MV-4-11 (cell line): Measurements from ENCODE around the gene DPEP2NB.
"Not testable (repeated sequence)": the region's sequence is repeated elsewhere in the genome, so short reads cannot be mapped to it uniquely, and the experiment has no call there.

Experiments
- DNase-seq: peaks from one replicate; lab custom pipeline; 2025; lab: John Stamatoyannopoulos, UW

The DPEP2NB gene

DNA sequence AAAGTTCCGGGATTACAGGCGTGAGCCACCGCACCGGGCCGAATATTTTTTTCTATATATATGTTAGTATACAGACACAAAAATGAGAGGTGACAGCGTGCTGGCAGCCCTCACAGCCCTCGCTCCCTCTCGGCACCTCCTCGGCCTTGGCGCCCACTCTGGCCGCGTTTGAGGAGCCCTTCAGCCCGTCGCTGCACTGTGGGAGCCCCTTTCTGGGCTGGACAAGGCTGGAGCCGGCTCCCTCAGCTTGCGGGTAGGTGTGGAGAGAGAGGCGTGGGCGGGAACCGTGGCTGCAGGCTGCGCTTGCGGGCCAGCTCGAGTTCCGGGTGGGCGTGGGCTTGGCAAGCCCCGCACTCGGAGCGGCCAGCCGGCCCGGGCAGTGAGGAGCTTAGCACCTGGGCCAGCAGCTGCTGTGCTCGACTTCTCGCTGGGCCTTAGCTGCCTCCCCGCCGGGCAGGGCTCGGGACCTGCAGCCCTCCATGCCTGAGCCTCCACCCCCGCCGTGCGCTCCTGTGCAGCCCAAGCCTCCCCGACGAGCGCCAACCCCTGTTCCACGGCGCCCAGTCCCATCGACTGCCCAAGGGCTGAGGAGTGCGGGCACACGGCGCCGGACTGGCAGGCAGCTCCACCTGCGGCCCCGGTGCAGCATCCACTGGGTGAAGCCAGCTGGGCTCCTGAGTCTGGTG lies 33.6 kb downstream of the DPEP2NB start:
- no peak for DNase-seq

DNA sequence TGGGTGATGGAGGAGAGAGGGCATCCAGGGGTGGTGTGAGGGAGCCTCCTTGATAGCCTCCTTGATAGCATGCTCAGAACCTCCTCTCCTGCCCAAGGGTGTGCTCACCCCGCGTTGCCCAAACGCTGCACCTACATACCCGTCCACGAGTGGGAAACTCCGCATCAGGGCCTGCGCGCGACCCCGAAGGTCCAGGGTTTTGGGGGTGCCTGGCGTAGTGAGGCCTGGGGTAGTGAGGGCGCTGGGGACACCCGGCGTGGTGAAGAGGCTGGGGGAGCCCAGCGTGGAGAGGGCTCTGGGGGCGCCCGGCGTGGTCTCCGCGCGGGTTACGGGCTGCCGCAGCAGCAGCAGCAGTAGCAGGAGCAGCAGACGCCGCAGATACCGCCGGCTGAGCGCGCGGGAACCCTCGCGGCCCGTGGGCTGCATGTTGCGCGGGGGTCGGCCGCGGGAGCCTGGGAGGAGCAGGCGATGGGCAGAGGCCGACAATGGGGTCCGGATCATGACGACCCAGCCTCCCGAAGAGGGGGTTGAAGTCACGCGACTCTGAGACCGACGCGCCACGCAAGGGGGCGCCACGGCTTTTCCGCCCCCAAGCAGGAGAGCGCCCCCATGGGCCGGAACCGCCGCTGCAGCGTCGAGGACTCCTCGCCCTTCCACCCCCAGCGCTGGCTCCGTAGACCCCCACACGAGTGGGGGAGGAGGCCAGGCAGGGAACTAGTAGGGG lies 35.6 kb downstream of the DPEP2NB start, which contains the start of gene DPEP3:
Gene DPEP3, minus strand, starts transcription at position 545 of the 724 bp plus-strand sequence. Its CDS starts 119 bp downstream, at position 426.
- no peak for DNase-seq

DNA sequence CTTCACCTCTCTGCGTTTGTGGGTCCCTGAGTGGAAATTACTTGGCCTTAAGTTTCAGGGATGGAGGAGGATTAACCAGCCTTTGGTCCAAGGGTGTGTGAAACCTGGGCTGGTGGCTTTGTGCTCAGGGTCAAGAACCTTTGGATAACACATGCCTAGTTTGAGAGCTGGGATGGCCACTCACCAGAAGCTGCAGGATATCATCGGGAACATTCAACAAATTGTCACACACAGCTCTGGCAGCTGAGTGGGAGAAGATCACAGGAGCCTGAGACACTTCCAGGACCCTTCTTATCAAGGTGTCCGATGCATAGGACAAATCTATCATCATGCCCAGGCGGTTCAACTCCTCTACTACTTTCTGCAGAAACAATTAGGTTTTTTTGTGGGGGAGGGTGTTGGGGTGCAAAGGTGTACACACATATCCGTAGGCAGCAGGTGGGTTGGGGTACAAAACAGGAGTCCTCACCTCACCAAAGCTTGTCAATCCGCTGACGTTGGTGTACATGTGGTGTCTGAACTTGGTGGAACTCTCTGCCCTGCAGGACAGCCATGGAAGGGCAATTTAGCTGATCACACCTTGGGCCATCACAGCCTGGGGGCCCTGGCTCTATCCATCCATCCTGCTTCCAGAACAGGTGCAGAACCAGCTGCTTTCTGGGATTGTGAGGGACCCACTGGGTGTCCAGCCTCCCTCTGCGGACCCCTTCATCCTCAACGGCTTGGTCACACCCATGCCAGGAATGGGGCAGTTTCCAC lies 38.1 kb downstream of the DPEP2NB start:
- no peak for DNase-seq

DNA sequence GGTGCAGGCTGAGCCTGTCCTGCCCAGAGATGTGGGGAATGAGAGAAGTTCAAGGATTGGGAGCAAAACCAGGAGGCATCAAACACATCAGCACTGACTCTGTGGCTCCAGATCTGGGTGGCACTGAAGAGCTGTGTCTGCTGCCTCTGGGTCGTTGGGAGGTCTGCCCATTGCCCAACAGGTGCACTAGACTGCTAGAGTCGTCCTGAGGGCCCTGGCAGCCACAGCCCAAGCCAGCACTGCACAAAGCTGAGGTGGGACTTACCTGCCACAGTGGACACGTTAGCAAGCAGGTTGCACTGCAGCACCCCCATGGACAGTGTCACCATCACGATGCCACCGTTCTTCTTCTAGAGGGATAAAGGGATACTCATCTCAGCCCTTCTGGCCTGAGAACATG lies 38.7 kb downstream of the DPEP2NB start:
- DNase-seq = no peak

DNA sequence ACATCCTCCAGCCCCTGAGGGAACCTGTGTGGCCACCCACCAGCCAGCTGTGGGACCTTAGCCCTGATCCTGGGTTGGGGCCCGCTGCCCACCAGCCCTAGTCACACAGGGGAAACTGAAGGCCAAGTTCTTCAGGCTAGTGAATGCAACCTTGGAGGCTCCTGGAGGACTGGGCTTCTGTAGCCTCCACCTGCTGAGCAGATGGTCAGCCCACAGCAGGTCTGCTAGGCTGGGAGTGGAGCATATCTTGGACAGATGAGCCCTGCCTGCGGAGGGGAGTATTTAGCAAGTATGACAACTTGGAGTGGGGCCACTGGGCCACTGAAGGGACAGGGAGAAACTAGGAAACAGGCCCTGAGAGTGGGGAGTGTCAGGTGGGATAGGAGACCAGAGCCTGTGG lies 39.5 kb downstream of the DPEP2NB start:
- no peak for DNase-seq

DNA sequence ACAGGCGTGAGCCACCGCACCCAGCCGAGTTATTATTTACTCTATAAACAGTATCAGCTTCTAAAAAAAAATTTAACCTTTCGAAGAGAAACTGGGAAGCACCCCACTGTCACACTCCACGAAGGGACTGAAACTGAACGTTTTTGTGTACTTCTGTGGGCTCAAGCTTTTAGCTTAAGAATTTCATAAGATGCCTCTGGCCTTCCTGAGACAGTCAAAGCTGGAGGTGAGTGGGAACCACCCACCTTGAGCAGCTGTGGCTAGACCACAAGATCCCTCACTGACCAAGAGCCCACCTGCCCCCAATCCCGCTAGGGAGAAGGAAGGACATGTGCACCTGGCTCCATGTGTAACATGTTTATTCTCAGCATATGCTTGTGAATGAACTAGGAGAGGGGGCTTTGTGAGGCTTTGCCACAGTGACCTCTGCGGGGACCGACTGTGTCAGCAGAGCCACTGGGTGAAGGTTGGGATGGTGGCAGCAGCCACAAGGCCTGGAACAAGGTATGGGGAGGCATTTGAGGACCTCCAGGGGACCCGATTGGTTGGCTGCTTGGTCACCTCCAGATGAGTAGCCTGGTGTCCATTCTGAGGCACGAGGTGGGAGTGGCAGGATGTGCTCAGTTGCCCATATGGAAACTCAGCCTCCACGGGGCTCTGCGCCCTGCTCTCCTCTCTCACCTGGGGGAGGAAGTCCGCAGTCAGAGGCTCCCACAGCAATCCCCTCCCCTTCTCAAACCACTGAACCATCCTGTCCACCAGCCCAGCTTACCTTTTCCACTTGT lies 40.2 kb downstream of the DPEP2NB start:
- no peak for DNase-seq

DNA sequence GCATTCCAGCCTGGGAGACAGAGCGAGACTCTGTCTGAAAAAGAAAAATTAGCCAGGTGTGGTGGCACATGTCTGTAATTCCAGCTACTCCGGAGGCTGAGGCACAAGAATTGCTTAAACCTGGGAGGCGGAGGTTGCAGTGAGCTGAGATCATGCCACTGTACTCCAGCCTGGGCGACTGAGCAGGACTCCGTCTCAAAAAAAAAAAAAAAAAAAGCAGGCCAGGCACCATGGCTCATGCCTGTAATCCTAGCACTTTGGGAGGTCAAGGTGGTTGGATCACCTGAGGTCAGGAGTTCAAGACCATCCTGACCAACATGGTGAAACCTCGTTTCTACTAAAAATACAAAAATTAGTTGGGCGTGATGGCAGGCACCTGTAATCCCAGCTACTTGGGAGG lies 43.4 kb downstream of the DPEP2NB start:
- not testable (repeated sequence) for DNase-seq

DNA sequence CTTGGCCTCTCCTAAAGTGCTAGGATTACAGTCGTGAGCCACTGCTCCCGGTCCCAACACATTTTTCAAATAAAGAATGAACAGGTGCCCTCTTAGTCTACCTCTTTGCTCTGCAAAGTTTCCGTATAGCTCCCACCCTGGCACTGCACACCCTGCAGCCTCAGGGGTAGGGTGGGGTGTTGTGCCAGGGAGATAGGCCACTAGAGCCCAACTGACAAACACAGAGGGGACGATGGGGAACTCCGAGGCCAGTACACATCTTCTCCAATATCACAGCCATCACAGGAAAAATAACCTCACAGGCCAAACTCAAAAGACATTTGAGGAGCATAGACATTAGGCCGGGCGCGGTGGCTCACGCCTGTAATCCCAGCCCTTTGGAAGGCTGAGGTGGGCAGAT lies 44.6 kb downstream of the DPEP2NB start:
- no peak for DNase-seq

DNA sequence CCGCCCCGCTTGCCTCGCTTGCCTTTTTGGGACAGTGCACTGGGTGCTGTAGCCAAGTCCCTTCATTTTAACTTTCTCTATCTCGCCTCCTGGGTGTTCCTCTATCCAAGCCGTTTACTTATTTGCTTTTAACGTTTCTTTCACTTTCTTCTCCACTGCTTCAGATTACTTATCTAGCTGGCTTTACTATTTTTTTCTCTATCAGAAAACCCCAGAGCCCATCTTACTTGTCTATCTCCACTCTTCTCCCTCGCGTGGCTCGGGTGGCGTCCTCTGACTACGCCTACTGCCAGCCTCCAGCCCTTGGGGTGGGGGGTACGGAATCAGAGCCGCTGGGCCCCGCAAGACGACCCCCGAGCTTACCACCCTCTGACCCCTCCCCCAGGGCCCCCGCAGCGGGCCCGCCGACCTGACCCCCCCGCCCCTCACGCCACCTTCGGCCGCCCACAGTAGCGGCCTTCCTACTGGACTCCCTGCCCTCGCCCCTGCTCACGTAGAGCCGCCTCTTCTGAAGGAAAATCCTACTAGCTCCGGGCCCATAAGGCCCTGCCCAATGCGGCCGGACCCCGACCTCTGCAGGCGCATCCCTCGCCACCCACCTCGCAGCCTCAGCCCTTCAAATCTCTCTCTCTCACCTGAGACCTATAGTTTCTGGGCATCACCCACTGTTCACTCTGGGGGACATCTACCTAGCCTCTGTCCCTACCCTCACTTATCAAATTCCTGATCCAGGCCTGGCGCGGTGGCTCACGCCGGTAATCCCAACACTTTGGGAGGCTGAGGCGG lies 46.3 kb downstream of the DPEP2NB start:
- DNase-seq = peak; percentile 23

DNA sequence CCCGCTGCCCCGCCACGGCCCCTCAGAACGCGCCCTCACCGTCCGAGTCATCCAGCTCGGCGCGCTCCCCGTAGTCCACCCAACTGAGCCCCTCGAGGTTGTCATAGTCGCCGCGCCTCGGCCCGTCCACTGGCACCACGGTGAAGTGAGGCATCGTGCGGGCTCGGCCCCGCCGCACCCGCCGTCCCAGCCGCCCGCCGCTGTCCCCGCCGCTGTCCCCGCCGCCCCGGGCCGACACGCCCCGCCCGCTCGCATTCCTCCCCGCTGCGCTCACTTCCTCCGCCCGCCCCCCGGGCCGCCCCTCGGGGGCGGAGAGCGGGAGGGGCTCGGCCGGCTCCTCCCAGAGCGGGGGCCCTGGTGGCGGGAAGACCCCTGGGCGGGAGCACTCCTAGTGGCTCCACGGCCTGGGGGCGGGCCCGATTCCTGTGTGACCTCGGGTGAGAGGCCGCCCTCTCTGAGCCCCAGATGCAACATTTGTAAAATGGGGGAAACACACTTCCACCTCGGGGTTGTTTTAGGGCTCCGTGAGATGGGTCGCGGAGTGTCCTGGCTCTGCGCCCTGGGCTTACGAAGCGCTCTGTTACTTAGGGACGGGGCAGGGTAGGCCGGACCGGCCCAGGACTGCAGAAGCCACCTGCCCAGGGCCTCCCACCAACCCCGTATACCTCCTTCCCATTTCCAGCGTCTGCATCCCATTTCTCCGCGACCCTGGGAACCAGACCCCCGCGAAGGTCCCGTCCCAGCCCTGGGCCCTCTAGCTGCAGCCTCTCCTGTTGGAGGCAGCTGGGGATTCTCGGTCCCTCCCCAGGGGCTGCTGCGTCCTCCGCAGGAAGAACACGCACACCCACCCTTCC lies 47.1 kb downstream of the DPEP2NB start, which contains the start of gene SLC12A4:
Gene SLC12A4, minus strand, starts transcription at position 238 of the 854 bp plus-strand sequence. Its CDS starts 84 bp downstream, at position 154.
- peak; percentile 74 for DNase-seq

DNA sequence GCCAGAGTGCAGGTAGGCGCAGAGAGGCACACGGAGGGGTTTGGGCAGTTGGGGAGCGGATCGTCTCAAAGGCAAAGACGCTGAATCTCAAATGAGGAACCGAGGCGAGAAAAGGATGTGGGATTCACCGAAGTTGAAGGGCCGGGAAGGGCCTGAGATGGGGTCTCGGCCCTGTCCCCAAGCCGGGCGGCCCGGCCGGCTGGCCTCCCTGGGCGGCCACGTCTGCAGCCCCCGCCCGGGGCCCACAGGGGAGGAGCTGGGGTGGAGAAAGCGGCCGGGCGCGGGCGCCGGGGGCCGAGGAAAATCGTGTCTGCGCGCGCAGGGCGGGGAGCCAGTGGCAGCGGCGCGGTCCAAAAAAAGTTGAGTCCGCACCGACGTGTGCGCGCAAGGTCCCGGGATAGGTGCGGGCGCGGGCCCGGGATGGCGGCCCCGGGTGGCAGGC lies 47.7 kb downstream of the DPEP2NB start:
- peak; percentile 34 for DNase-seq

DNA sequence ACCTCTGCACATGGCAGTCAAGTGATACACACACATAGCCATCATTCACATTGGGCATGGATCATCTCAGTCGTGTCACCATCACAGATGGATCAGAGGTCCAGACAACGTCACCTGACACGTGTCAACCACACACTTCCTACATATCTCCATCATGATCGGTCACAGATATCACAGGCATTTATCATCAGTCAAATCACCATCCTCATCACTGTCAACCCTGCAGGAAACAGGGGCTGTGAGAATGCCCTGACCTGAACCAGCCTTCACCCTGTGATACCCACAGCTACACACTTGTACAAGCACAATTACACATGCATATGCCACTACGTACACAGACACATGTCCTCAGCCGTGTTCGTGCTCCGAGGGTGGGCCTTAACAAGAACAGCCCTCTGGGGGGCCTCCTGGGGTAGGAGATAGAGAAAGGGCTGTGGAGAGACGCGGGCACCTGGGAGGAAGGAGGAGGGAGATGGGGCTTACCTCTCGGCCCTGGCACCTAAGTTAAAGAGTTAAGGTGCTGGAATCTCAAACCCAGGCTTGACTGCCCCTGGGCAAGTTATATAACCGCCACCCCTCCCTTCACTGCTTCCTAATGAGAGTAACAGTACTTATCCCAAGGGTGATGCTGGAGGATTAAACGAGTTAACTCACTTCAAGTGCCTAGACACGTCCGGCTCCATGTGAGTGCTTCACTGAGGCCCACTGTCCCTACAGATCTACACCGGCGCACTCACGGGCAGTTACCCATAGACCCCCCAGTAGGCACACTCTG lies 48.3 kb downstream of the DPEP2NB start:
- no peak for DNase-seq

DNA sequence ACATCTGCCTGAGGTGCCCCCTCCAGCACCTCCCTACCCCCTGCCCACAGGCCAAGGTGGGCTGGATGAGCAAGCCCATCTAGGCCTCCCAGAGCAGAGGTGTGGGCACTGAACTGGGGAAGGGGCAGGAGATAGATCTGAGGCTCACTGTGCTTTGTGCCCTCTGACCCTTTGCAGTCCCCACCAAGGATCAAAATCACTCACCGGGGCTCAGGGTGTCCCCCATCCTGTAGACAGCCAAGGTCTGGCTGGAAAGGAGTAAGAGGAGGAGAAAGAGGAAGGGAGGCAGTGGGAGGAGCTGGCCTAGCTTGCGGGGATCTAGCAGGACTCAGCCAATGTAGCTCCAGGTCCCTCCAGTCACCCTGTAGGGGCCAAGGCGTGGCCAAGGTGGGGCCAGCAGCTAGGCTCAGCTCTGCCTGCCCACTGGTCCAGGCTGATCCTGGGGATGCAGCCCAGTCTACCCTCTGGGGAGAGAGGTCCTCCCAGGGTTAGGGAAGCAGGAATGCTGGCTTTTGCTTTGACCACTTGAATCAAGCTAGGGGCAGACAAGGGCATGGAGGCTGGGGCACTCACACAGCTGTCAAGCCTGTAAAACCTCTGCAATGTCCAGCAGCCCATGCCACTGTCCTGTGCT lies 49.0 kb downstream of the DPEP2NB start:
- peak; percentile 51 for DNase-seq

DNA sequence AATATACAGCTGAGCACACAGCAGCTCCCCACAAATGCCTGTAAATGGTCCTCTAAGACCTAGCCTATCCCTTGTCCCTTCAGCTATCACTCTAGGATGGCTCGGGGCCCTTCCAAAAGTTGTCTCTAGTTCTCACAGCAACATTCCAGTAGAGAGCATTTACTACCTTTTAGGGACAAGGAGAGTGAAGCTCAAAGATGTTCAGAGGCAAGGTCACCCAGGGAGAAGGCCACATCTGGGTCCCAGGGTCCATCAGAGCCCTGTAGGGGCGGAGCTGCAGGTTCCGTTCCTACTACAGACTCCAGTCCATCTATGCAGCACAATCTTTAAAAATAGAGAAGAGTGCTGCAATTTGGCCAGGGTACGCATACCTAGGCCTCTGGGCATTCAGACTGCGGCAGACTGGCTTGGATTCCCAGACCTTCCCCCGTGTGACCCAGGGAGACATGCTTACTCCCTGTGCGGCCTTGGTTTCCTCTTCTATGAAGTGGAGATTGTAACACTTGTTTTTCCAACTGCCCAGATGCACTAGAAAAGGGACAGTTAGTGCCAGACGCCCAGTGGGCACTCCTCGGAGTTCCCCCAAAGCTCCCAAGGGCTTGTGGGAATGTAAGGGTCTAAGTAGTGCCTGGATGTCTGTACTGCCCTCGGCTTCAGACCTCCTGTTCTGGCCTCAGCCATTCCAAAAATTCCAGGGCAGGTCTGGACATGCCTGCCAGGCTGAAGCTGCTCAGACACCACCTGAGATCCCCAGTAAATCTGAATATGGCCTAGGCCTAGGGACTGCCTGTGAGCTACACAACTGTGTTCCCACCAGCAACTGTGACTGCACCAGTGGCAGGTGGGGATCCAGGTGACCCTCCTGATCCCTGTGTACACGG lies 49.8 kb downstream of the DPEP2NB start:
- DNase-seq = no peak

DNA sequence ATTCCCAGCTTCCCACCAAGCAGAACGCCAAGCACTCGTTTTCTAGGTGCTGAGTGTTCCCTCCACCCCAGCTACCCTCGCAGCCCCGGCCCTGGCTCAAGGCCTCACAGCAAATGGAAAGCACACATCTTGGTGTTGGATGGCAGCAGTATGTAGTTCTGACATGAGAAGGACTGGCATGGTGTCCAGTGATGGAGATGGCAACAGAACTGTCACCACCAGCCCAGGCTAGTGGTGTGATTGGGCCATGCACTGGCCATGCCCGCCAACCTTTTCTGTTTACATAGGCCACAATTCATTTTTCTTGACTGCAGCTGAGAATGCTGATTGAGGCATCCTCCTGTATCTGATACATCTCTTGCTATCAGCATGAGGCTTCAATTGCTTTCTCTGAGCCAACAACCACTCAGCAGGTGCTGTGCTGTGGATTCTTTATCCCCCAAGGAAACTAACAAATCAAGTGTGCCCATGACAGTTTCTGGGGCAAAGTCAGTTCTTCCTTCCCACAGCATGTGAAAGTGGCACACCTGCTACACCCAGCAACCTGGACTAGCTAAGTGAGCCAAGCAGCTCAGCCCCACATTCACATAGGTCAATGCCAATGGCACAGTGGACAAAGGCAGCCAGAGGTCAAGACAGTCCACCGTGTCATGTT lies 51.1 kb downstream of the DPEP2NB start:
- no peak for DNase-seq

DNA sequence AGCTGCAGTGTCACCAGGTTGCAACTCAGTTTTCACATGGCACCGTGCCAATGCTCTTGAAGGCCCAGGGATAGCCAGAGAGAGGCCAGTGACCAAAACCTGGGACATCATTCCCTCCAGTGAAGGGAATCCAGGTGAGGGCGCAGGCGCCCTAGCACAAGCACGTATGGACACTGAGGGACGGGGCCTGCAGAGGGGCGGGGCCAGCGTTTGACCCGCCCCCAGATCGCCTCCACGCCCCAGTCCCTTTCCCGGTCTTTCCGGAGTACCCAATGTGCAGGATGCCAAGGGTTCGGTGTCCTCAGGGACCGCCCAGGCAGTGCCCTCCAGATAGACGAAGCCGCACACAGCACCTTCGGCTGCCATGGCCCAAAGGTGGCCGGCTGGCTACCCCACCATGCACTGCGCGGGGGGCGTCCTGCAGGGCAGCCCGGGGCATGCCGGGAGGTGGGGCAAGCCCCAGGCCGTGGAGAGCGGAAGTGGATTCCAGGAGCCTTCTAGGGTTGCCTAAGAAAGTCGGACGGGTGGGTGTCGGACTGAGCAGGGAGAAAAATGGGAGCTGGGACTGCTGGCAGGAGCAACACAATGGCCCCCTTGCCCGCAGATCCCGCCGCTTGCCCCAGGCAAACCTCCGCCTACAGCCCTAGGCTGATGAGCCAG lies 51.9 kb downstream of the DPEP2NB start:
- no peak for DNase-seq
